ENCODE measurements around the gene NRSN1.

The NRSN1 gene

DNA sequence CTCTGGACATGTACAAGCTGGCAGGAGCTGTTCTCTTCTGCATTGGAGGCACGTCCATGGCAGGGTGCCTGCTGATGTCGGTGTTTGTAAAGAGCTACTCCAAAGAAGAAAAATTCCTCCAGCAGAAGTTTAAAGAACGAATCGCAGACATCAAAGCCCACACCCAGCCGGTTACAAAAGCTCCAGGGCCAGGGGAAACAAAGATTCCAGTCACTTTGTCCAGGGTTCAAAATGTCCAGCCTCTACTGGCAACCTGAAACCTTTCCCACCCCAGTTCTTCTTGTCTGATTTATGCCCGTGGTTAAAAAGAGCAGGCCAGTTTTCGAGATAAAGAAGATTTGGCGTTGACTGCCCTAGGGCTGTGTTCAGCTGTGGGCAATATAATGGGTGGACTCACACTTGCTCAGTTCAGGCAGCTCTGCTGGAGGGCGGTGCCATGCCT is 19.7 kb downstream of the NRSN1 start:
- DNase-seq: no peak

- no peak for DNase-seq
Observed at GRCh38 chr6:24146871-24147270, 20.9 kb downstream of the NRSN1 start.

DNA sequence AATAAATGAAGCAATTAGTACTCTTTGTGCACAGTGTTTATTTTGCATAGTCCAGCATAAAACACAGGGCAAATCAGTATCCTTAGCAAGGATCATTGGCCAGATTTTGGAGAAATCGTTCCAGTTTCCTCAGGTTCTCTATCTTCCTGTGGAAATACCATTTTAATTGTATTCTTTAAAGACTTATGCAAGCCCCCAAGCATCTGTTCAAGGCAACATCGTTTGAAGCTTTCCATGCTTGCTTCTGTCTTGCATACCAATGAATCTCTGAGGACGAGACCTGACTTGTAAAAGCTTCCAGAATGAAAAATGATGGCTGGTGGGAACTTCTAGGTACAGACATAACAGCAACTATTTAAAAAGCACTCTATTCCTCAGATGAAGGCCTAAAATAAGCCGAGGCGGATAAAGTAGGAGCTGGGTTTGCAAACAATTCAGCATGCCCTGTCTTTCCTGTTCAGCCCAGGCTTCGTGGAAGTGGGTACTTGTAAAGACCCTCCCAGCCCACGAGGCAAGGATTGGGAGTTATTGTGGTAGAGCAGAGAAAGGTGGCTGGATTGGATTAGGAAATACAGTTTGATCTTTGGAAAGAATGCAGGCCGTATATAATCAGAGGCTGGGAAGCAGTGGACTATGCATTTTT is 21.6 kb downstream of the NRSN1 start:
- DNase-seq: no peak

GRCh38 chr6:24148154-24148570 is 22.1 kb downstream of the NRSN1 start:
- no peak for DNase-seq

DNA sequence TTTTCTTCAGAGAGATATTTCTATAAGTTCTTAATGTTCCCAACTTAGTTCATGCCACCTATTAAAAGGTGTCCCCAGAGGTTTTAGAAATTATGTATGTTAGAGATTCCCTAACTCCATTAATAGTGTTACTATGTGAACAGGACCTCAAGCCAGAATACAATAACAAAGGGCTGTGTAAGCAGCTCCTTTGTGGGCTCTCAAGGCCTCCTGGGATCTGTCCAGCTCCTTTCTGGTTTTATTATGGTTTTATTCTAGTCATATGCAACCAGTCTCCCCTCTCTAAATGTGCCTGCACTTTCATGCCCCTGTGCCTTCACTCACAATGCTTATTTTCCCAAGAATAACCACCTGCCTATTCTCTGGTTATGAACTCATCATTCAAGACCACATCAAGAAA is 22.7 kb downstream of the NRSN1 start:
- no peak for DNase-seq

DNA sequence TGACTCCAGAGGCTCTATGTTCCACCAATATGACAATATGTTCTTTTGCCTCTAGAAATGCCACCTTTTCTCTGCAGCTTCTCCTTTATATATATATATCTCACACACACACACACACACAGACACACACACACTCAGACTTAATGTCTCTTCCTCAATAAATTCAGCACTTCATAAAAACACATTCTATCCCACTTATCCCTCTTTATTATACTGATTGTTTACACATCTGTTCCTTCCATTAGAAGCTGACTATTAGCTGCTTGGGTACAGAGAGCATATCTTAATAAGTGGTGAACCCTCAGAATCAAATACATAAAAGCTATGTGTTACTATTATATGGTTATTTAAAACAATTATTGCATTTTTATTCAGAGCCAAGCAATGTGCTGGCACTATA is 23.3 kb downstream of the NRSN1 start:
- DNase-seq: no peak

GRCh38 chr6:24149836-24150235 is 23.8 kb downstream of the NRSN1 start:
- DNase-seq: no peak

GRCh38 chr6:24152014-24152413 is 26.0 kb downstream of the NRSN1 start:
- DNase-seq: no peak

- no peak for DNase-seq
Observed at GRCh38 chr6:24154121-24154520, 28.1 kb downstream of the NRSN1 start.

DNA sequence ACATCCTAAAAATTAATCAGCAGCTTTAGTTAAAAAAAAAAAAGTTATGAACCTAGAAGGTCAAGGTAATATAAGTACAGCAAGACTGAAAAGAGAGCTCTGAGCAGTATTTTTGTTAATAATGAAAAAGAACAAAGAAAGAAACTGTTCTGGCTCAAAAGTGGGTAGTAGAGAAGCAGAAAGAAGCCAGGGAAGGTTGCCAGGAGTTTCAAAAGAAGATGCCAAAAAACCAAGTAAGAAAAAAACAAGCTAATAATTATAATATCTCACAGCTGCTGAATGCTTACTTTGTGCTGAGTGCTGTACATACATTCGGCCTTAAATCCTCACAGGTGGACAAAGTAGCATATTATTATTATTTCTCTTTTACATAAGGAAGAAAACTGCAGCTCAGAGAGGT is 31.9 kb downstream of the NRSN1 start:
- no peak for DNase-seq

GRCh38 chr6:24183584-24183983 is 57.6 kb downstream of the NRSN1 start:
- no peak for DNase-seq

DNA sequence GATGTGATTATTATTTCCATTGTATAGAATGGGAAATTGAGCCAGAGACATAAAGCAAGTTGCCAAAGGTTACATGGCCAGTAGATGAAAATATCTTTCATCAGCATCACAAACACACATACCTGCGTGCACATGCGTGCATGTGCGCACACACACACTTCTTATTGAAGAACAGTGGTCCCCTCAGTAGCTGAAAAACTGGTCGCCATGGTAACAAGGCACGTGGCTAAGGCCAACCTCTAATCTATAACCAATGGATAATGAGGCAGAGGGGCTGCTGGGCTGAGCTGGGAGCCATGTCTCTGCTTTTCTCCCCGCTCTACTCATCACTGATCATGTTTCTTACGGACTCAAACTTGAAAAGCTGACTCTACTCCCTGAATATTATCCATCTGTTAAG is 60.3 kb downstream of the NRSN1 start:
- DNase-seq: no peak

DNA sequence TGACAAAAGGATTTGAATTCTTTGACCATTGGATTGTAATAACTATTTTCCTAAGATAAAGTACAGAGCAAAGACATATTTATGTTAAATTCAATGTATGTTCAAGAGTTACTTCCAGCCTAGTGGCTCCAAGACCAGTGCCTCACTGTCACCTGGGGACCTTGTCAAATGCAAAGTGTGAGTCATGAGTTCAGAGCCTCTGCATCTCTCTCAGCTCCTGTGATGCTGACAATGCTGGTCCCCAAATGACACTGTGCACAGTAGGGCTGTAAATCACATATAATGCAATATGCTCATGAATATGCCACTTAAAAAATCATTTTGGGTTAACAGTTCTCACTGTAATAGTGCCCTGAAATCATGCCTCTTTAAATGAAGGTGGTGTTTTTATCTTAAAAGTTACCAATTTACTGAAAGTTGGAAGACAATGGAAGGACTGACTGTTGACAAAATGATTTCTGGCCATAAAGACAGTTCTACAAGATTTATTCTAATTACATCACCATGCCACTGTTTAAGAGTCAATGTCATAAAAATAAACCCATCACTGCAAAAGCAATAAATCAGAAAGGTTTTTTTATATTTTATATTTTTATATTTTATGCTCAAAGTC is 62.1 kb downstream of the NRSN1 start:
- no peak for DNase-seq

GRCh38 chr6:24188578-24189080 is 62.6 kb downstream of the NRSN1 start:
- no peak for DNase-seq

DNA sequence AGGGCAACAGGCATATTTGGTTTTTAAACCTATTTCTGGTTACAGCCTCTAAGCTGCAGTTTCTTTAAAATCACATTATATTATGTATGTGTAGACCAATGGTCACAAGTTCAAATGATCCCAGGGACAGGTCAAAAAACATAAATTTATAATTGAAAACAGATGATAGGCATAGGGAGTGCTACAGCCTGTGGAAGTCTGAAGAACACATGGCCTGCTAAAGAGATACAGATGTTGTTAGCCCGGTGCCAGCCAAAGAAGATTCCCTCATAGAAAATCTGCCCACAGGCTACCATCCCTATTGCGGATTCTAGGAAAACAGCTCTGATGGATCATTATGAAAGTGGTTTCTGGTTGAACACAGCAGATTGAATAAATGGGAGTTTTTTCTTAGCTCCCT is 65.3 kb downstream of the NRSN1 start:
- DNase-seq: no peak

GRCh38 chr6:24193364-24193763 is 67.3 kb downstream of the NRSN1 start:
- DNase-seq: no peak

- no peak for DNase-seq
Observed at GRCh38 chr6:24194978-24195700, 69.1 kb downstream of the NRSN1 start.

GRCh38 chr6:24195836-24196597 is 70.0 kb downstream of the NRSN1 start:
- no peak for DNase-seq
